CD4-positive, alpha-beta T cell treated with Interleukin-2 at 100 ng/mL for 4 hours (primary cell): ENCODE data around the gene SOX4.
A peak's percentile ranks its signal among the peaks of the same experiment; 100 is the strongest.

Experiments
- DNase-seq: peaks from one replicate; pipeline ENCODE4 v3.0.0-alpha.2; 2020; ENCODE audit warnings: low spot score

The SOX4 gene

GRCh38 chr6:21594416-21595281 lies 1.1 kb downstream of the SOX4 start:
- peak; percentile 6 for DNase-seq

- DNase-seq, result no peak
Observed at GRCh38 chr6:21595285-21596144, 2.0 kb downstream of the SOX4 start.

DNA sequence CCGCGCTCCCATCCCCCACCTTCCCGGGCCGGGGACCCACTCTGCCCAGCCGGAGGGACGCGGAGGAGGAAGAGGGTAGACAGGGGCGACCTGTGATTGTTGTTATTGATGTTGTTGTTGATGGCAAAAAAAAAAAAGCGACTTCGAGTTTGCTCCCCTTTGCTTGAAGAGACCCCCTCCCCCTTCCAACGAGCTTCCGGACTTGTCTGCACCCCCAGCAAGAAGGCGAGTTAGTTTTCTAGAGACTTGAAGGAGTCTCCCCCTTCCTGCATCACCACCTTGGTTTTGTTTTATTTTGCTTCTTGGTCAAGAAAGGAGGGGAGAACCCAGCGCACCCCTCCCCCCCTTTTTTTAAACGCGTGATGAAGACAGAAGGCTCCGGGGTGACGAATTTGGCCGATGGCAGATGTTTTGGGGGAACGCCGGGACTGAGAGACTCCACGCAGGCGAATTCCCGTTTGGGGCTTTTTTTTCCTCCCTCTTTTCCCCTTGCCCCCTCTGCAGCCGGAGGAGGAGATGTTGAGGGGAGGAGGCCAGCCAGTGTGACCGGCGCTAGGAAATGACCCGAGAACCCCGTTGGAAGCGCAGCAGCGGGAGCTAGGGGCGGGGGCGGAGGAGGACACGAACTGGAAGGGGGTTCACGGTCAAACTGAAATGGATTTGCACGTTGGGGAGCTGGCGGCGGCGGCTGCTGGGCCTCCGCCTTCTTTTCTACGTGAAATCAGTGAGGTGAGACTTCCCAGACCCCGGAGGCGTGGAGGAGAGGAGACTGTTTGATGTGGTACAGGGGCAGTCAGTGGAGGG lies 2.8 kb downstream of the SOX4 start:
- no peak for DNase-seq

DNA sequence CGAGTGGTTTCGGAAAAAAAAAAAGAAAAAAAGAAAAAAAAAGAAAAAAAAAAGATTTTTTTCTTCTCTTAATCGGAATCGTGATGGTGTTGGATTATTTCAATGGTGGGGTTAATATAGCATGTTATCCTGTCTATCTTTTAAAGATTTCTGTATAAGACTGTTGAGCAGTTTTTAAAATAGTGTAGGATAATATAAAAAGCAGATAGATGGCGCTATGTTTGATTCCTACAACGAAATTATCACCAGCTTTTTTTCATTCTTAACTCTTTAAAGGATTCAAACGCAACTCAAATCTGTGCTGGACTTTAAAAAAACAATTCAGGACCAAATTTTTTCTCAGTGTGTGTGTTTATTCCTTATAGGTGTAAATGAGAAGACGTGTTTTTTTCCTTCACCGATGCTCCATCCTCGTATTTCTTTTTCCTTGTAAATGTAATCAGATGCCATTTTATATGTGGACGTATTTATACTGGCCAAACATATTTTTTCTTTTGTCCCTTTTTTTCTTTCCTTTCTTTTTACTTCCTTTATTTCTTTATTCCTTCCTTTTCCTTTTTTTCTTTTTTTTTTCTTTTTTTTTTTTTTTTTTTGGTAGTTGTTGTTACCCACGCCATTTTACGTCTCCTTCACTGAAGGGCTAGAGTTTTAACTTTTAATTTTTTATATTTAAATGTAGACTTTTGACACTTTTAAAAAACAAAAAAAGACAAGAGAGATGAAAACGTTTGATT lies 3.6 kb downstream of the SOX4 start:
- DNase-seq, result peak; percentile 10

DNA sequence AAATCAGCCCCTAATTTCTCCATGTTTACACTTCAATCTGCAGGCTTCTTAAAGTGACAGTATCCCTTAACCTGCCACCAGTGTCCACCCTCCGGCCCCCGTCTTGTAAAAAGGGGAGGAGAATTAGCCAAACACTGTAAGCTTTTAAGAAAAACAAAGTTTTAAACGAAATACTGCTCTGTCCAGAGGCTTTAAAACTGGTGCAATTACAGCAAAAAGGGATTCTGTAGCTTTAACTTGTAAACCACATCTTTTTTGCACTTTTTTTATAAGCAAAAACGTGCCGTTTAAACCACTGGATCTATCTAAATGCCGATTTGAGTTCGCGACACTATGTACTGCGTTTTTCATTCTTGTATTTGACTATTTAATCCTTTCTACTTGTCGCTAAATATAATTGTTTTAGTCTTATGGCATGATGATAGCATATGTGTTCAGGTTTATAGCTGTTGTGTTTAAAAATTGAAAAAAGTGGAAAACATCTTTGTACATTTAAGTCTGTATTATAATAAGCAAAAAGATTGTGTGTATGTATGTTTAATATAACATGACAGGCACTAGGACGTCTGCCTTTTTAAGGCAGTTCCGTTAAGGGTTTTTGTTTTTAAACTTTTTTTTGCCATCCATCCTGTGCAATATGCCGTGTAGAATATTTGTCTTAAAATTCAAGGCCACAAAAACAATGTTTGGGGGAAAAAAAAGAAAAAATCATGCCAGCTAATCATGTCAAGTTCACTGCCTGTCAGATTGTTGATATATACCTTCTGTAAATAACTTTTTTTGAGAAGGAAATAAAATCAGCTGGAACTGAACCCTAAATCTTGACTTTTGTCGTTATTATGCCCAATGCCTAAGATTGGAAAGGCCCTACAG lies 4.5 kb downstream of the SOX4 start:
- no peak for DNase-seq

DNA sequence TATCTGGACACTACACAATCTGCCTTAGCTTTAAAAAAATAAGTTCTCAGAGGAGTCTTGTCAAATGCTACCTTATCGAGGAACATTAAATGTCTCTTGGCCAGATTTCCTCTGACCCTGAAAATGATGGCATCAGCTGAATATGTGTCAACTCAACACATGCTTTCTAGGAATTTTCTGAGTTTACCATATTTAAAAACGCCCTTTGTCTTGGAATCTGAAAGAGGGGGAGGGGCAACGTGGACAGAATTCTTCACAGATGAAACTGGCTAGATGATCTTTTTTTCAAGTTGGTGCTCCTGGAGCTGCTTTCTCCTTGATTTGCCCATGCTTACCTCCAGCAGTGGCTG lies 5.1 kb downstream of the SOX4 start:
- no peak for DNase-seq

- DNase-seq, result no peak
Observed at GRCh38 chr6:21599051-21599696, 5.6 kb downstream of the SOX4 start.

GRCh38 chr6:21601339-21601923 lies 7.9 kb downstream of the SOX4 start:
- DNase-seq, result no peak

- DNase-seq, result no peak
Observed at GRCh38 chr6:21601932-21602390, 8.4 kb downstream of the SOX4 start.

GRCh38 chr6:21603082-21603952 lies 9.8 kb downstream of the SOX4 start:
- no peak for DNase-seq

DNA sequence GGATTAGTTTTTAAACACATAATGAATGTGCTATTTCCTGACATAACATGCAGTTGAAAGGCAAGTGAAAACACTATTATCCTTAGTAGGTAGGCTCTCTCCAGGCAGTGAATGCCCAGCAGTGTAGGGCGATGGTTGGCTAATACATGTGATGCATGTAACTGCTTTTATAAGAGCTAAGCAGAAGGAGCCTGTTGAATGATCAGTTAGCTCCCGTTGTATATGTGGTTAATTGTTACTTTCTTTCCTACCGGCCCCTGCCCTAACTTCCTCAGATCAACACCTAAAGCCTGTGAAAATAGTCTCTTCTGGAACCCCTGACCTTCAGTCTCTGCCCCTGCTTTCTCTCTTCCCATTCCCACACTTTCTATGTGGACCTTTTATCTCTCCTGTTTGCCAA lies 10.5 kb downstream of the SOX4 start:
- DNase-seq, result no peak

- DNase-seq, result no peak
Observed at GRCh38 chr6:21605166-21605565, 11.6 kb downstream of the SOX4 start.

DNA sequence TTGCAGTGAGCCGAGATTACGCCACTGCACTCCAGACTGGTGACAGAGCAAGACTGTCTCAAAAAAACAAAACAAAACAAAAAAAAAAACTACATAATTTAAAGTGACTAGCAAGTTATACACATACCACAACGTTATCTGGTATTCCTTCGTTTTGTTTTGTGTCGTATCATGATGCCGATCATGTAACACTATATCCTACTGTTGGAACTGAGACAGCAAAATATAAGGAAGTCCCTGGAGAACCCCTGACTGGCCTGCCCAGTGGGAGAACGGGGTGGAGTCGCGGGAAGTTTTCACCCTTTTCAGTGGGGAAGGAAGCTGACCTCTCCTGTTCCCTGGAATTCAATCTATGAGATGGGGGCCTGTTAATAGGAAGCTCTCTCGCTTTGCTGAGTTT lies 15.1 kb downstream of the SOX4 start:
- DNase-seq, result no peak

DNA sequence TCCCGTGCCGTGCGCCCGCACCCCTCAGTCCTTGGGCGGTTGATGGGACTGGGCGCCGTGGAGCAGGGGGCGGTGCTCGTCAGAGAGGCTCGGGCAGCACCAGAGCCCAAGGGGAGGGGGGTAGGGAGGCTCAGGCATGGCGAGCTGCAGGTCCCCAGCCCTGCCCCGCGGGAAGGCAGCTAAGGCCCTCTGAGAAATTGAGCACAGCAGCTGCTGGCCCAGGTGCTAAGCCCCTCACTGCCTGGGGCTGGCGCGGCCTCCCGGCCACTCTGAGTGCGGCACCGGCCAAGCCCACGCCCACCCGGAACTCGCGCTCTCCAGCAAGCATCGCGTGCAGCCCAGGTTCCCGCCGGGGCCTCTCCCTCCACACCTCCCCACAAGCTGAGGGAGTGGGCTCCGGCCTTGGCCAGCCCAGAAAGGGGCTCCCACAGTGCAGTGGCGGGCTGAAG lies 16.4 kb downstream of the SOX4 start:
- no peak for DNase-seq

DNA sequence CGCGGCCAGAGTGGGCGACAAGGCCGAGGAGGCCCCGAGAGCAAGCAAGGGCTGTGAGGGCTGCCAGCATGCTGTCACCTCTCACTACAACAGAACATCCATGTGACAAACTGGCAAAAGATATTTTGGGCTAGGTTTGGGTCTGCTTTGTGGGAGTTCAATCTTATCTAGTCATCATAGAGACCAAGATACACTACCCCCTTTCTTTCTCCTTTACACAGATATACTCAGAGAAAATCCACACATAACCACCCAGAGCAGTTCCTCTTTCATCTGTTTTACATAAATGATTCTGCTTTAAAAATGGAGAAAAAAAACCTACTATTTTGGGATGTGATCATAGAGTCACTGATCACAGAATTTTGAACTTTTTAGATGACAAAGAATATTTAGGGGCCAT lies 16.8 kb downstream of the SOX4 start:
- DNase-seq, result no peak

DNA sequence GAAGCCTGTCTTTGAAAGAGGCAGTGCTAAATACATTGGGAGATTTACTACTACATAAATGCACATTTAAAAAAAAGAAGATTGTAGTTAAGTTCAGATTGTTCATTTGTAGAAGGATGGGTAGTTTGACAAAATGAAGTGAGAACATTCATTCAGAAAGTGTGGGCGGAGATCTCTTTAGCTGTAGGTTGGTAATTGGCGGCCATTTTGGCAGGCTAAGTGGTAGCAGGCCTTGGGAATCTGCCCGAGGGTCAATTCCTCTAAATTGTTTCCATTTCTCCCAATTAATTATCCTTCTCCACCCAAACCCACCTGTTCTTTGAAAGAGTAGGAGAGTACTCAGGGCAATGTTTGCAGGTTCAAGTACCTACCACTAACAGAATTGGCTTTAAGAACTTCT lies 17.9 kb downstream of the SOX4 start:
- no peak for DNase-seq

DNA sequence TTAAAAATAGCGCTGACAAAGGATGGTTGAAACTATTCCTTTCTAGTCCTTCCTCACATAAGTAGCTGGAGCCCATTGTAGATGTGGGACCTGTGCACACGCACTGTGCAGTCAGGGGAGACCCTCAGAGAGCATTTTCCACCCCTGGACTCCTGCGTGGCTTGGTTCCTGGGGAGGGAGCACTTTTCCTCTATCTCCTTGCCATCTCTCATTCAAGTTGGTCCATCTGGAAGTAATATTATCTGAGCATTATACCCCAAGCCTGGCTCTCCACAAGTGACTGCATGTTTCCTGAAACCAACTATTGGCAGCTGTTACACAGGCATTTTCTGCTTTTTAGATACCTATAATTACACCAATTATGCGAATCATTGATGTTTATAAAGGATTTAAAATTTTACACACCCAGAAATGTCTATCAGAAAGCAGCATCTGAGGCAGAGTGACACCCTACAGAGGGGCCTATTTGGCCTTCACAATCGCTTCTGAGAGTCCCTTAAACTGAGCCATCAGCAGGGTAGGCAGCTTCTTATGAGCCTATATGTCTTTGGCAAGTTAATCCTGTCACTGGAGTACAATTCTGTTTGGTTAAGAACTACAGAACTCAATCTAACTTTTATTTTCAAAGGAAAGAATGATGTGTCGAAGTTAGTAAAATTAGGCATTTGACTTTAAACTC lies 18.7 kb downstream of the SOX4 start:
- DNase-seq, result no peak

- DNase-seq, result no peak
Observed at GRCh38 chr6:21613809-21614208, 20.3 kb downstream of the SOX4 start.
